HG02678 (cell line): Measurements from ENCODE around the gene CUL3.

Experiments used
- ATAC-seq: cut with Tn5 transposase; IDR thresholded peaks from one replicate; pipeline ENCODE4 v1.9.1; 2021; ENCODE audit warnings: mild to moderate bottlenecking, moderate library complexity; ENCODE audit not compliant: unreplicated experiment

CUL3 gene

GRCh38 chr2:224432003-224432579 lies 153.1 kb downstream of the CUL3 start:
- no peak for ATAC-seq

- ATAC-seq, result no peak
Measured at GRCh38 chr2:224429441-224429810, 155.7 kb downstream of the CUL3 start.

- ATAC-seq, result no peak
Measured at GRCh38 chr2:224428787-224429440, 156.2 kb downstream of the CUL3 start.

GRCh38 chr2:224427471-224427870 lies 157.7 kb downstream of the CUL3 start:
- ATAC-seq, result no peak

- no peak for ATAC-seq
Measured at GRCh38 chr2:224426656-224427055, 158.5 kb downstream of the CUL3 start.

- ATAC-seq, result no peak
Measured at GRCh38 chr2:224421065-224421464, 164.1 kb downstream of the CUL3 start.
